ENCODE data around the gene HFE.
"Not testable (repeated sequence)": the region's sequence is repeated elsewhere in the genome, so short reads cannot be mapped to it uniquely, and the experiment has no call there.

HFE gene

GRCh38 chr6:26105842-26106241 is 18.6 kb downstream of the HFE start:
- DNase-seq (ENCODE audit: insufficient read length, low spot score) (no peak), FAIRE-seq (no peak)

- no peak for FAIRE-seq
- DNase-seq (ENCODE audit: insufficient read length, low spot score), result no peak
Observed at GRCh38 chr6:26107935-26108334, 20.7 kb downstream of the HFE start.

GRCh38 chr6:26109772-26110171 is 22.5 kb downstream of the HFE start:
- no peak for FAIRE-seq
- no peak for DNase-seq (ENCODE audit: insufficient read length, low spot score)

- no peak for FAIRE-seq
- DNase-seq (ENCODE audit: insufficient read length, low spot score), result no peak
Observed at GRCh38 chr6:26113570-26113969, 26.3 kb downstream of the HFE start.

GRCh38 chr6:26115226-26115625 is 28.0 kb downstream of the HFE start:
- no peak for DNase-seq (ENCODE audit: insufficient read length, low spot score)
- FAIRE-seq, result no peak

GRCh38 chr6:26116267-26116666 is 29.0 kb downstream of the HFE start:
- DNase-seq (ENCODE audit: insufficient read length, low spot score), result no peak
- FAIRE-seq, result no peak

- DNase-seq (ENCODE audit: insufficient read length, low spot score) (no peak), FAIRE-seq (no peak)
Observed at GRCh38 chr6:26118999-26119398, 31.8 kb downstream of the HFE start.

- not testable (repeated sequence) for FAIRE-seq; DNase-seq (ENCODE audit: insufficient read length, low spot score)
Observed at GRCh38 chr6:26120115-26120514, 32.9 kb downstream of the HFE start.

GRCh38 chr6:26120807-26121140 is 33.5 kb downstream of the HFE start:
- no peak for FAIRE-seq
- DNase-seq (ENCODE audit: insufficient read length, low spot score), result no peak

- FAIRE-seq (peak; percentile 68), DNase-seq (ENCODE audit: insufficient read length, low spot score) (no peak)
Observed at GRCh38 chr6:26121141-26122004, 34.1 kb downstream of the HFE start.

GRCh38 chr6:26122005-26122388 is 34.8 kb downstream of the HFE start:
- DNase-seq (ENCODE audit: insufficient read length, low spot score), result no peak
- FAIRE-seq, result no peak

- DNase-seq (ENCODE audit: insufficient read length, low spot score) (no peak), FAIRE-seq (no peak)
Observed at GRCh38 chr6:26122402-26122792, 35.2 kb downstream of the HFE start.

GRCh38 chr6:26122793-26123674 is 35.8 kb downstream of the HFE start:
- FAIRE-seq, result peak; percentile 95
- peak; percentile 22 for DNase-seq (ENCODE audit: insufficient read length, low spot score)

- no peak for DNase-seq (ENCODE audit: insufficient read length, low spot score)
Observed at GRCh38 chr6:26123675-26123946, 36.4 kb downstream of the HFE start.

GRCh38 chr6:26123947-26124780 is 36.9 kb downstream of the HFE start:
- peak; percentile 50 for DNase-seq (ENCODE audit: insufficient read length, low spot score)
- no peak for FAIRE-seq

More at GRCh38 chr6:26123675-26123946, 36.4 kb downstream of the HFE start:
- peak; percentile 92 for FAIRE-seq

- DNase-seq (ENCODE audit: insufficient read length, low spot score), result no peak
- peak; percentile 68 for FAIRE-seq
Observed at GRCh38 chr6:26124781-26125685, 37.8 kb downstream of the HFE start.

- FAIRE-seq (no peak), DNase-seq (ENCODE audit: insufficient read length, low spot score) (no peak)
Observed at GRCh38 chr6:26126394-26127235, 39.4 kb downstream of the HFE start.

- DNase-seq (ENCODE audit: insufficient read length, low spot score) (no peak), FAIRE-seq (no peak)
Observed at GRCh38 chr6:26128013-26128771, 41.0 kb downstream of the HFE start.

- DNase-seq (ENCODE audit: insufficient read length, low spot score), result no peak
- no peak for FAIRE-seq
Observed at GRCh38 chr6:26129656-26130055, 42.4 kb downstream of the HFE start.

Data from GM19239 (cell line).